H1 (cell line): ENCODE results near the gene SPDYE2.
"Not testable (repeated sequence)": the region's sequence is repeated elsewhere in the genome, so short reads cannot be mapped to it uniquely, and the experiment has no call there.

Experiments used
- KDM4A ChIP-seq: IDR thresholded peaks from one replicate; pipeline ENCODE4 v1.7.1; 2012; ENCODE audit warnings: low read depth, mild to moderate bottlenecking, moderate library complexity, low read length, inconsistent platforms; ENCODE audit not compliant: severe bottlenecking
- POLR2A ChIP-seq, 2 experiments: IDR thresholded peaks; 1 replicate in 1 of 2; 2 replicates in 1 of 2; pipeline ENCODE4 v1.6.1; 2011; ENCODE audit warnings: low read depth in 2 of 2, low read length in 2 of 2, mild to moderate bottlenecking in 2 of 2; ENCODE audit errors: control extremely low read depth in 1 of 2
- SIN3A ChIP-seq, 2 experiments: IDR thresholded peaks in 1 of 2; conservative IDR thresholded peaks in 1 of 2; 2 replicates each; pipeline ENCODE4 v1.6.1; 2011 to 2012; ENCODE audit warnings: low read length in 2 of 2, improper control_type of control experiment in 1 of 2, low read depth in 1 of 2, mild to moderate bottlenecking in 1 of 2
- TF ChIP-seq, protein P1 (sequence below), 3 experiments: IDR thresholded peaks; 1 replicate in 2 of 3; 2 replicates in 1 of 3; pipeline versions ENCODE4 v1.5.1 to v1.6.1; 2011; ENCODE audit warnings: low read length in 3 of 3, mild to moderate bottlenecking in 3 of 3, inconsistent platforms in 2 of 3, low read depth in 1 of 3, moderate library complexity in 1 of 3; ENCODE audit not compliant: insufficient read depth in 1 of 3; ENCODE audit errors: control extremely low read depth in 1 of 3

DNA sequence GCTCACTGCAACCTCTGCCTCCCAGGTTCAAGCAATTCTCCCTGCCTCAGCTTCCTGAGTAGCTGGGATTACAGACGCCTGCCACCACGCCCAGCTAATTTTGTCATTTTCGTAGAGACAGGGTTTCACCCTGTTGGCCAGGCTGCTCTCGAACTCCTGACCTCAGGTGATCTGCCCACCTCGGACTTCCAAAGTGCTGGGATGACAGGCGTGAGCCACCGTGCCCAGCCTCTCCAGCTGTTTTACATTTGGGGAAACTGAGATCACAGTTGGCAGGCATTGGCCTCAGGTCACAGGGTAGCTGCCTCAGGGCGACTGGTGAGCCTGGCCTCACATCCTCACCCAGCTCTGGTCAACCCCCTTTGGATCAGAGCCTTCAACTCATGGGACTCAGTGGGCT, 40.5 kb upstream of the SPDYE2 start:
- TF ChIP-seq, protein P1, sequence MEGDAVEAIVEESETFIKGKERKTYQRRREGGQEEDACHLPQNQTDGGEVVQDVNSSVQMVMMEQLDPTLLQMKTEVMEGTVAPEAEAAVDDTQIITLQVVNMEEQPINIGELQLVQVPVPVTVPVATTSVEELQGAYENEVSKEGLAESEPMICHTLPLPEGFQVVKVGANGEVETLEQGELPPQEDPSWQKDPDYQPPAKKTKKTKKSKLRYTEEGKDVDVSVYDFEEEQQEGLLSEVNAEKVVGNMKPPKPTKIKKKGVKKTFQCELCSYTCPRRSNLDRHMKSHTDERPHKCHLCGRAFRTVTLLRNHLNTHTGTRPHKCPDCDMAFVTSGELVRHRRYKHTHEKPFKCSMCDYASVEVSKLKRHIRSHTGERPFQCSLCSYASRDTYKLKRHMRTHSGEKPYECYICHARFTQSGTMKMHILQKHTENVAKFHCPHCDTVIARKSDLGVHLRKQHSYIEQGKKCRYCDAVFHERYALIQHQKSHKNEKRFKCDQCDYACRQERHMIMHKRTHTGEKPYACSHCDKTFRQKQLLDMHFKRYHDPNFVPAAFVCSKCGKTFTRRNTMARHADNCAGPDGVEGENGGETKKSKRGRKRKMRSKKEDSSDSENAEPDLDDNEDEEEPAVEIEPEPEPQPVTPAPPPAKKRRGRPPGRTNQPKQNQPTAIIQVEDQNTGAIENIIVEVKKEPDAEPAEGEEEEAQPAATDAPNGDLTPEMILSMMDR (IDR thresholded peaks at IDR 0.05; ENCODE audit: control extremely low read depth in 1 of 3, insufficient read depth in 1 of 3, low read depth in 1 of 3, low read length in 3 of 3) = not testable (repeated sequence)
- TF ChIP-seq SIN3A (conservative IDR thresholded peaks at IDR 0.05 in 1 of 2, IDR thresholded peaks at IDR 0.05 in 1 of 2; ENCODE audit: low read depth in 1 of 2, low read length in 2 of 2); KDM4A; POLR2A (IDR thresholded peaks at IDR 0.05; ENCODE audit: control extremely low read depth in 1 of 2, low read depth in 2 of 2, low read length in 2 of 2): not testable (repeated sequence)
